ENCODE measurements around the gene LAMA2.

LAMA2 gene

GRCh38 chr6:129162605-129163004, 279.7 kb downstream of the LAMA2 start:
- TF ChIP-seq TAF1 (IDR thresholded peaks at IDR 0.05; ENCODE audit: borderline replicate concordance, insufficient read depth, low read length): no peak

- no peak for TF ChIP-seq FOXP2 (optimal IDR thresholded peaks at IDR 0.05; ENCODE audit: borderline replicate concordance, extremely low read depth, extremely low read length, insufficient read depth)
- TF ChIP-seq TAF1 (IDR thresholded peaks at IDR 0.05; ENCODE audit: borderline replicate concordance, insufficient read depth, low read length): no peak
- TF ChIP-seq POLR2AphosphoS5 (IDR thresholded peaks at IDR 0.05; ENCODE audit: low read depth, low read length): no peak
- no peak for TF ChIP-seq SIN3A (IDR thresholded peaks at IDR 0.05; ENCODE audit: borderline replicate concordance, insufficient read depth, low read length)
- TF ChIP-seq REST (IDR thresholded peaks at IDR 0.05; ENCODE audit: insufficient read depth in 1 of 2, low read depth in 2 of 2, low read length in 2 of 2): no peak
Observed at GRCh38 chr6:129163551-129163950, 280.6 kb downstream of the LAMA2 start.

- no peak for TF ChIP-seq REST (IDR thresholded peaks at IDR 0.05; ENCODE audit: insufficient read depth in 1 of 2, low read depth in 2 of 2, low read length in 2 of 2)
- TF ChIP-seq FOXP2 (optimal IDR thresholded peaks at IDR 0.05; ENCODE audit: borderline replicate concordance, extremely low read depth, extremely low read length, insufficient read depth): no peak
- no peak for TF ChIP-seq SIN3A (IDR thresholded peaks at IDR 0.05; ENCODE audit: borderline replicate concordance, insufficient read depth, low read length)
- TF ChIP-seq TAF1 (IDR thresholded peaks at IDR 0.05; ENCODE audit: borderline replicate concordance, insufficient read depth, low read length): no peak
Observed at GRCh38 chr6:129164032-129164431, 281.1 kb downstream of the LAMA2 start.

- TF ChIP-seq POLR2AphosphoS5 (IDR thresholded peaks at IDR 0.05; ENCODE audit: low read depth, low read length) (no peak), FOXP2 (optimal IDR thresholded peaks at IDR 0.05; ENCODE audit: borderline replicate concordance, extremely low read depth, extremely low read length, insufficient read depth) (no peak), REST (IDR thresholded peaks at IDR 0.05; ENCODE audit: insufficient read depth in 1 of 2, low read depth in 2 of 2, low read length in 2 of 2) (no peak), TAF1 (IDR thresholded peaks at IDR 0.05; ENCODE audit: borderline replicate concordance, insufficient read depth, low read length) (no peak), SIN3A (IDR thresholded peaks at IDR 0.05; ENCODE audit: borderline replicate concordance, insufficient read depth, low read length) (no peak)
Observed at GRCh38 chr6:129175066-129175465, 292.1 kb downstream of the LAMA2 start.

GRCh38 chr6:129177801-129178200, 294.9 kb downstream of the LAMA2 start:
- TF ChIP-seq SIN3A (IDR thresholded peaks at IDR 0.05; ENCODE audit: borderline replicate concordance, insufficient read depth, low read length) (no peak), TAF1 (IDR thresholded peaks at IDR 0.05; ENCODE audit: borderline replicate concordance, insufficient read depth, low read length) (no peak), POLR2AphosphoS5 (IDR thresholded peaks at IDR 0.05; ENCODE audit: low read depth, low read length) (no peak), FOXP2 (optimal IDR thresholded peaks at IDR 0.05; ENCODE audit: borderline replicate concordance, extremely low read depth, extremely low read length, insufficient read depth) (no peak), REST (IDR thresholded peaks at IDR 0.05; ENCODE audit: insufficient read depth in 1 of 2, low read depth in 2 of 2, low read length in 2 of 2) (no peak)

All from PFSK-1 (cell line).